SU-DHL-6 (cell line): ENCODE results near the gene ATP6V0C.

Source experiments
- EZH2phosphoT487 ChIP-seq: fragments of 200-600 bp; sonication (generic), shearing (Covaris generic); conservative IDR thresholded peaks from 2 replicates; pipeline ENCODE4 v1.6.1; 2018; ENCODE audit warnings: mild to moderate bottlenecking, antibody characterized with exemption, low read length, moderate library complexity, mixed read lengths
- TF ChIP-seq, protein P1 (sequence below): fragments of 200-600 bp; sonication (generic); IDR thresholded peaks from one replicate; pipeline ENCODE4 v1.5.1; 2017; ENCODE audit warnings: antibody characterized with exemption, mild to moderate bottlenecking, low read length, moderate library complexity; ENCODE audit not compliant: insufficient read depth, poor library complexity, severe bottlenecking

DNA sequence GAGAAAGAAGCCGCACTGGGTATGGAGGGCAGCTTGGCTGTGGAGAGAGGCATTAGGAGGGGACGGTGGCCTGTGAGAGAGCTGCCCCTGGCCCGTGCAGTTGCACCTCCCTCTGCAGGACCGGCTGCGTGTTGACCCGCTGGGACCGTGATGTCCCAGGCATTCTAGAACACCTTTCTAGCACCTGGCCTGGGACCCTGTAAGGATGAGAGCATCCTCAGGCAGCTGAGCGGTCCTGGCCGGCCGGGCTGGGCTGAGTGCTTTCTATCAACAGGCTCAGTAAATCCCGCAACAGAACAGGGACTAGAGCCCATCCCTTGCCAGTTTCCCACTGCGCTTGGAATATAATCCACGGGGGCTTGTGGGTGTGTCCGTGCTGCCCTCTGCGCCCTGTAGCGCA, 24.2 kb upstream of the ATP6V0C start:
- TF ChIP-seq, protein P1, sequence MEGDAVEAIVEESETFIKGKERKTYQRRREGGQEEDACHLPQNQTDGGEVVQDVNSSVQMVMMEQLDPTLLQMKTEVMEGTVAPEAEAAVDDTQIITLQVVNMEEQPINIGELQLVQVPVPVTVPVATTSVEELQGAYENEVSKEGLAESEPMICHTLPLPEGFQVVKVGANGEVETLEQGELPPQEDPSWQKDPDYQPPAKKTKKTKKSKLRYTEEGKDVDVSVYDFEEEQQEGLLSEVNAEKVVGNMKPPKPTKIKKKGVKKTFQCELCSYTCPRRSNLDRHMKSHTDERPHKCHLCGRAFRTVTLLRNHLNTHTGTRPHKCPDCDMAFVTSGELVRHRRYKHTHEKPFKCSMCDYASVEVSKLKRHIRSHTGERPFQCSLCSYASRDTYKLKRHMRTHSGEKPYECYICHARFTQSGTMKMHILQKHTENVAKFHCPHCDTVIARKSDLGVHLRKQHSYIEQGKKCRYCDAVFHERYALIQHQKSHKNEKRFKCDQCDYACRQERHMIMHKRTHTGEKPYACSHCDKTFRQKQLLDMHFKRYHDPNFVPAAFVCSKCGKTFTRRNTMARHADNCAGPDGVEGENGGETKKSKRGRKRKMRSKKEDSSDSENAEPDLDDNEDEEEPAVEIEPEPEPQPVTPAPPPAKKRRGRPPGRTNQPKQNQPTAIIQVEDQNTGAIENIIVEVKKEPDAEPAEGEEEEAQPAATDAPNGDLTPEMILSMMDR: no peak
- TF ChIP-seq EZH2phosphoT487: no peak
